ENCODE results near the gene GGCX. TPM values are rescaled to one million over a fixed set of nuclear protein-coding genes. Genes with fewer than 3 reads are reported as not detected.
"Not testable (repeated sequence)": the region's sequence is repeated elsewhere in the genome, so short reads cannot be mapped to it uniquely, and the experiment has no call there.

Gene GGCX
- total RNA-seq, 4 donors from 2014 or later: 18.3 to 33.1 (median 28.2) TPM

GRCh38 chr2:85564144-85564563, 2.9 kb upstream of the GGCX start:
- H3K27ac ChIP-seq: no peak overlapping the region
- DNase-seq (no peak), ATAC-seq (no peak)
- no peaks in the 10 kb centered on the region for H3K9me3 ChIP-seq
- no peaks in the 10 kb centered on the region for H3K36me3 ChIP-seq
- H3K4me1 ChIP-seq: peaks cover 22% of the 10 kb centered on the region in 2 donors
- H3K4me3 ChIP-seq: no peak overlapping the region
- H3K27me3 ChIP-seq: no peaks in the 10 kb centered on the region
- TF ChIP-seq, protein P1, sequence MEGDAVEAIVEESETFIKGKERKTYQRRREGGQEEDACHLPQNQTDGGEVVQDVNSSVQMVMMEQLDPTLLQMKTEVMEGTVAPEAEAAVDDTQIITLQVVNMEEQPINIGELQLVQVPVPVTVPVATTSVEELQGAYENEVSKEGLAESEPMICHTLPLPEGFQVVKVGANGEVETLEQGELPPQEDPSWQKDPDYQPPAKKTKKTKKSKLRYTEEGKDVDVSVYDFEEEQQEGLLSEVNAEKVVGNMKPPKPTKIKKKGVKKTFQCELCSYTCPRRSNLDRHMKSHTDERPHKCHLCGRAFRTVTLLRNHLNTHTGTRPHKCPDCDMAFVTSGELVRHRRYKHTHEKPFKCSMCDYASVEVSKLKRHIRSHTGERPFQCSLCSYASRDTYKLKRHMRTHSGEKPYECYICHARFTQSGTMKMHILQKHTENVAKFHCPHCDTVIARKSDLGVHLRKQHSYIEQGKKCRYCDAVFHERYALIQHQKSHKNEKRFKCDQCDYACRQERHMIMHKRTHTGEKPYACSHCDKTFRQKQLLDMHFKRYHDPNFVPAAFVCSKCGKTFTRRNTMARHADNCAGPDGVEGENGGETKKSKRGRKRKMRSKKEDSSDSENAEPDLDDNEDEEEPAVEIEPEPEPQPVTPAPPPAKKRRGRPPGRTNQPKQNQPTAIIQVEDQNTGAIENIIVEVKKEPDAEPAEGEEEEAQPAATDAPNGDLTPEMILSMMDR (IDR thresholded peaks at IDR 0.05 in 4 of 5, conservative IDR thresholded peaks at IDR 0.05 in 1 of 5): no peak
- no peak for TF ChIP-seq POLR2A (IDR thresholded peaks at IDR 0.05)
- intact Hi-C loops (cut with DNase I; ENCODE audit: low total_unique reads) (loop anchor here (5.0 kb wide), 1 partner anchor 38 kb away; the partner anchor contains the start of gene TMEM150A), in situ Hi-C loops (cut with MboI; ENCODE audit: low sequenced_read_pairs in 4 of 4) (no loop called here)

DNA sequence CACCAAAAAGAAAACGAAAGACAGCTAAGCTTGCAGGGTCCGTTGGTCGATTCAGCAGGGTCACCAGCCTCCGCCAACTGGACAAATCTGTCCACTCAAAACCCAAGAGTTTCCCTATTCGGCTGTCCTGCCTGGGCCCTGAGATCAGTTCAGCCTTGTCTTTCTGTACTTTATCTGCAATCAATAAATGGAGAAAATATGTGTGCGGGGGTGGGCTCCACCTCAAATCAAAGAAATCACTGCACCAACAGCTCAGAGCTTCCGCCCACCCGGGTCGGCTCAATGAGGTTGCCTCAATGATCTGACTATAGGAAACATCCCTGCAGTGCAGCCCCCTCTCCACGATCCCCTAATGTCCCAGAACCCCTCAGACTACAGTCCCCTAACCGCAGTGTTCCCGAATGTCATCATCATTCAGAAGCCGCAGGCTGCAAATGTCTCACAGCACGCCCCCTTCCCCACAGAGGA, 447 bp downstream of the GGCX start:
- in situ Hi-C loops (cut with MboI; ENCODE audit: low sequenced_read_pairs in 4 of 4) (no loop called here), intact Hi-C loops (cut with DNase I; ENCODE audit: low total_unique reads) (loop anchor here (5.0 kb wide), 1 partner anchor 41 kb away; the partner anchor contains the start of gene TMEM150A)
- H3K27ac ChIP-seq: peak overlapping the region; percentile 91 to 95 (median 93)
- H3K4me1 ChIP-seq: peaks cover 22 to 24% of the 10 kb centered on the region in 2 donors
- no peaks in the 10 kb centered on the region for H3K27me3 ChIP-seq
- ATAC-seq: peak in 1 of 2 donors; percentile 16
- peak overlapping the region; percentile 69 to 93 (median 90) for H3K4me3 ChIP-seq
- no peak for TF ChIP-seq POLR2A (IDR thresholded peaks at IDR 0.05)
- TF ChIP-seq, protein P1 (IDR thresholded peaks at IDR 0.05 in 4 of 5, conservative IDR thresholded peaks at IDR 0.05 in 1 of 5): no peak
- H3K36me3 ChIP-seq: peaks cover 0 to 20% of the 10 kb centered on the region in 2 donors
- DNase-seq: no peak
- H3K9me3 ChIP-seq: no peaks in the 10 kb centered on the region

- Histone ChIP-seq H3K4me1 (peaks cover 22 to 24% of the 10 kb centered on the region in 2 donors), H3K27ac (peak overlapping the region in 3 of 4 donors; percentile 91 to 95 (median 91)), H3K4me3 (peak overlapping the region; percentile 69 to 93 (median 90)), H3K36me3 (peaks cover 0 to 22% of the 10 kb centered on the region in 2 donors)
- H3K9me3 ChIP-seq; in situ Hi-C loops (cut with MboI; ENCODE audit: low sequenced_read_pairs in 4 of 4); H3K27me3 ChIP-seq; DNase-seq; ATAC-seq: not testable (repeated sequence)
- intact Hi-C loops (cut with DNase I; ENCODE audit: low total_unique reads): loop anchor here (5.0 kb wide), 1 partner anchor 42 kb away; the partner anchor contains the start of gene TMEM150A
Measured at GRCh38 chr2:85560403-85560726, 928 bp downstream of the GGCX start.

- Histone ChIP-seq H3K36me3 (peaks cover 0 to 42% of the 10 kb centered on the region in 2 donors), H3K4me3 (no peak overlapping the region), H3K4me1 (peaks cover 22 to 24% of the 10 kb centered on the region in 2 donors), H3K27me3 (no peaks in the 10 kb centered on the region), H3K27ac (no peak overlapping the region), H3K9me3 (no peaks in the 10 kb centered on the region)
- DNase-seq (no peak), ATAC-seq (no peak)
- in situ Hi-C loops (cut with MboI; ENCODE audit: low sequenced_read_pairs in 4 of 4) (loop anchor here in 1 of 4 donors (5.0 kb wide), 1 partner anchor 136 kb away; no protein-coding TSS in a partner anchor), intact Hi-C loops (cut with DNase I; ENCODE audit: low total_unique reads) (no loop called here)
- TF ChIP-seq, protein P1 (IDR thresholded peaks at IDR 0.05 in 4 of 5, conservative IDR thresholded peaks at IDR 0.05 in 1 of 5): no peak
- no peak for TF ChIP-seq POLR2A (IDR thresholded peaks at IDR 0.05)
Measured at GRCh38 chr2:85558160-85558559, 3.1 kb downstream of the GGCX start.

DNA sequence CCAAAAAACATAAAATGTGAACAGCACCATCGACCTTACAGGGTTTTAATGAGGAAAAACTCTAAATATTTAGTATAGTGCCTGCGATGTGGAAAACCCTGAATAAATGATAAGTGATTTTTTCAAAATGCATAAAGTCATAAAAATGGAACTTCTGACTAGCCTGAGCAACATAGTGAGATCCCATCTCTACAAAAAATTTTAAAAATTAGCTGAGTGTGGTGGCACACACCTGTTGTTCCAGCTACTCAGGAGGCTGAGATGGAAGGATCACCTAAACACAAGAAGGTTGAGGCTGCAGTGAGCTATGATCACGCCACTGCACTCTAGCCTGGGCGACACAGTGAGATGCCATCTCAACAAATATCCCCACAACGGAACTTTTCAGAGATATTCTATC, 4.2 kb downstream of the GGCX start:
- Histone ChIP-seq H3K9me3 (no peaks in the 10 kb centered on the region), H3K27me3 (no peaks in the 10 kb centered on the region), H3K36me3 (peaks cover 0 to 51% of the 10 kb centered on the region in 2 donors), H3K4me1 (peaks cover 18 to 22% of the 10 kb centered on the region in 2 donors), H3K4me3 (no peak overlapping the region), H3K27ac (no peak overlapping the region)
- no peak for DNase-seq
- ATAC-seq: no peak
- in situ Hi-C loops (cut with MboI; ENCODE audit: low sequenced_read_pairs in 4 of 4) (loop anchor here in 1 of 4 donors (5.0 kb wide), 1 partner anchor 135 kb away; no protein-coding TSS in a partner anchor), intact Hi-C loops (cut with DNase I; ENCODE audit: low total_unique reads) (no loop called here)
- TF ChIP-seq POLR2A (IDR thresholded peaks at IDR 0.05): no peak
- TF ChIP-seq, protein P1 (IDR thresholded peaks at IDR 0.05 in 4 of 5, conservative IDR thresholded peaks at IDR 0.05 in 1 of 5): no peak

Data from gastrocnemius medialis (tissue), 4 donors.